ENCODE measurements around the gene GPR18.
"Not testable (repeated sequence)": the region's sequence is repeated elsewhere in the genome, so short reads cannot be mapped to it uniquely, and the experiment has no call there.

The GPR18 gene

DNA sequence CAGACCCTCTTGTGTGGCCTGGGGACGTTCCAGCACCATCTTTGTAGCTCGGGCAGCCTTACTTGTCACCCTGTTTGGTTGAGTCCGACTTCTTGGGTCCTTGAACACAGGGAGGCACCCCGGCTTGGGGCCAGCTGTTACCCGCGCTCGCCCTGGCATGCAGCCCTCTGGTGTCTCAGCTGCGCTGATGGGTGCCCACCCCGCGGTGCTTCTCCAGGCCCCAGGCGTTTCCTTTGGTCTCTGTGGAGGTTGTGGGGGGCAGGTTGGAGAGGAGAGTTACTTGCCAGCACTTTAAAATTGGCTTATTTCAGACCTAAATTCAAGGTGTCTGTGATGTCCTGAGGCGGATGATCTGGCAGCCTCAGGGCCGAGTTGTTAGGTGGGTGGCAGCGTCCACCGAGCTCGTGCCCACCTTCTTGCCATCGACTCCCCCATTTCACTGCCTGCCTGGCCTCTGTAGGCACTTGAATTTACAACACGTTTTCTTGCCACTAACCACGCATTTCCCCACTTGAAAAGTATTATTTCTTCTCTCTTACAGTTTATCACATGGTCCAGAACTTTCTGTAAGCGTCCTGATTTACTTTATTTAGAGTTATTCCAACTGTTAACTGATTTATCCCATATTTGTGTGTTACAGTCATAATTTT, 40.6 kb downstream of the GPR18 start:
- TF ChIP-seq, protein P1, sequence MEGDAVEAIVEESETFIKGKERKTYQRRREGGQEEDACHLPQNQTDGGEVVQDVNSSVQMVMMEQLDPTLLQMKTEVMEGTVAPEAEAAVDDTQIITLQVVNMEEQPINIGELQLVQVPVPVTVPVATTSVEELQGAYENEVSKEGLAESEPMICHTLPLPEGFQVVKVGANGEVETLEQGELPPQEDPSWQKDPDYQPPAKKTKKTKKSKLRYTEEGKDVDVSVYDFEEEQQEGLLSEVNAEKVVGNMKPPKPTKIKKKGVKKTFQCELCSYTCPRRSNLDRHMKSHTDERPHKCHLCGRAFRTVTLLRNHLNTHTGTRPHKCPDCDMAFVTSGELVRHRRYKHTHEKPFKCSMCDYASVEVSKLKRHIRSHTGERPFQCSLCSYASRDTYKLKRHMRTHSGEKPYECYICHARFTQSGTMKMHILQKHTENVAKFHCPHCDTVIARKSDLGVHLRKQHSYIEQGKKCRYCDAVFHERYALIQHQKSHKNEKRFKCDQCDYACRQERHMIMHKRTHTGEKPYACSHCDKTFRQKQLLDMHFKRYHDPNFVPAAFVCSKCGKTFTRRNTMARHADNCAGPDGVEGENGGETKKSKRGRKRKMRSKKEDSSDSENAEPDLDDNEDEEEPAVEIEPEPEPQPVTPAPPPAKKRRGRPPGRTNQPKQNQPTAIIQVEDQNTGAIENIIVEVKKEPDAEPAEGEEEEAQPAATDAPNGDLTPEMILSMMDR (IDR thresholded peaks at IDR 0.05; ENCODE audit: extremely low read depth, missing control alignments) = no peak
- DNase-seq (ENCODE audit: low spot score) = no peak

DNA sequence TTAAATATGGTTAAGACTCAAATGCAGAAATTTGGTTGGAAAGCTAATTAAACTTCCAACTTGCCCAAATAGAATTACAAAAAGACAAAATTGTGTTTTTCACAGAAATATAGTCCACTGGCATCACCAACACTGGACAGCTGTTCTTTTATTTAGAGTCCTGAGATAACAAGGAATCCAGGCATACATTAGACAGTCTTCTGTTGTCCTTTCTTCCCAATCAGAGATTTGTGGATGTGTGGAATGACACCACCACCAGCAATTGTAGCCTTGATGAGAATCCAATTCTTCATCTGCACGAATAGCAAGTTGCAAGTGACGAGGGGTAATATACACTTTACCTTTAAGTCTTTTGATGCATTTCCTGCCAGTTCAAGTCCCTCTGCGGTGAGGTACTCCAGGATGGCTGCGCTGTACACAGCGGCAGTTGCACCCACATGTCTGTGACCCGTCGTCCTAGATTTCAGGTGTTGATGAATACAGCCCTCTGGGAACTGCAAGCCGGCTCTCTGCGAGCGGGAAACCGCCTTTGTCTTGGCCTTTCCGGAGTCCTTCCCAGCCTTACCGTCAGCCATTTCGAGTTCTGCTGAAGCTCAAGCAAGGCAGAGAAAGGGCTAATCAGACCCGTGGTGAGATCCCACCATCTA, 42.9 kb downstream of the GPR18 start:
- TF ChIP-seq, protein P1 (IDR thresholded peaks at IDR 0.05; ENCODE audit: extremely low read depth, missing control alignments) = no peak
- DNase-seq (ENCODE audit: low spot score) = no peak

GRCh38 chr13:99214731-99215130, 43.4 kb downstream of the GPR18 start:
- DNase-seq (ENCODE audit: low spot score) = no peak
- TF ChIP-seq, protein P1 (IDR thresholded peaks at IDR 0.05; ENCODE audit: extremely low read depth, missing control alignments) = no peak

- DNase-seq (ENCODE audit: low spot score) = peak; percentile 46
Measured at GRCh38 chr13:99214232-99214631, 43.9 kb downstream of the GPR18 start.

GRCh38 chr13:99211421-99212035, 46.7 kb downstream of the GPR18 start:
- TF ChIP-seq, protein P1 (IDR thresholded peaks at IDR 0.05; ENCODE audit: extremely low read depth, missing control alignments) = no peak
- no peak for DNase-seq (ENCODE audit: low spot score)

More at GRCh38 chr13:99214232-99214631, 43.9 kb downstream of the GPR18 start:
- TF ChIP-seq, protein P1 (IDR thresholded peaks at IDR 0.05; ENCODE audit: extremely low read depth, missing control alignments) = no peak

DNA sequence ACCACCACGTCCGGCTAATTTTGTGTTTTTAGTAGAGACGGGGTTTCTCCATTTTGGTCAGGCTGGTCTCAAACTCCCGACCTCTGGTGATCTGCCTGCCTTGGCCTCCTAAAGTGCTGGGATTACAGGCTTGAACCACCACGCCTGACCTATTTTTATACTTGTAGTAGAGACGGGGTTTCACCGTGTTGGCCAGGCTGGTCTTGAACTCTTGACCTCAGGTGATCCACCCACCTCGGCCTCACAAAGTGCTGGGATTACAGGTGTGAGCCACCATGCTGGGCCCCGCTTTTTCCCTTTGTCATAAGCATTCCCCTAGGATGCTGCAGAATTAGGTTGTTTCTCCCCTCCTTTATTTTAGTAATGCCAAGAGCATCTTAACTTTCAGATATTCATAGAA, 47.6 kb downstream of the GPR18 start:
- DNase-seq (ENCODE audit: low spot score) = not testable (repeated sequence)

DNA sequence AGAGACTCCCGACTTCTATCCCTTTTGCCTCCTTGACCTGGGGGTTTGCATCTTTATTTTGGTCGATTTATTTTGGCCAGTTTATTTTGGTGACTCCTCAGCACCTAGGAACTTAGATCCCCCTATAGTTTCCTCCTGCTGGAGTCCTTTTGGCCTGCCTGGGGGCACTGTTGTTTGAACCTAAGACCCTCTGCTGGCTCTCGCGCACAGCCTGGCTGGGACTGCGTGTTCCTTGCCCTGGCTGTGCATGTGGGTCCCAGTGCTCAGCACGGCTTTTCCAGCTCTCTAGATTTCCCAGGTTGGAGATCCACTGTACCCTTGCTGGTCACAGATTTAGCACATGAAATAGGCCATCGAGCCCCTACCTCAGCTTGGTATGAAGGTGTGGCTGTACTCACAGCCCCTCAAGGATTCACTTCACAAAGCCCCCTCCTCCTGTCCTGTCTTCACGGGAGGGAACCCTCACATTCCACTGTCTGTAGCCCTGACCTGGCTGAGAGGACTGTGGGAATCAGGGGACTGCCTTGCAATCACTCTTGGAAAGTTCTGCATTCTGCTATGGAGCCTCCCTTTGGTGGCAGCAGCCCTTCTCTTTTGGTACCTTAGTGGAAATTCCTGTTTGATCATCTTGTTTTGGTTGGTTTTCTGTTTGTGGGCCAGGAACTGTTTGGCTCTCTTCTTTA, 49.2 kb downstream of the GPR18 start:
- TF ChIP-seq, protein P1 (IDR thresholded peaks at IDR 0.05; ENCODE audit: extremely low read depth, missing control alignments) = no peak

More for the DNA sequence above, 49.2 kb downstream of the GPR18 start:
- DNase-seq (ENCODE audit: low spot score) = no peak

All from GM20000 (cell line).